Erythroblast (primary cell): Measurements from ENCODE around the gene RALGPS2.
"Not testable (repeated sequence)": the region's sequence is repeated elsewhere in the genome, so short reads cannot be mapped to it uniquely, and the experiment has no call there.

Experiments used
- DNase-seq, 2 experiments: peaks; one replicate each; lab custom pipeline; 2025; lab: John Stamatoyannopoulos, UW
- GATA1 ChIP-seq: IDR thresholded peaks from 2 replicates; pipeline ENCODE4 v1.6.1; 2011; ENCODE audit warnings: low read depth, mild to moderate bottlenecking, control low read depth, low read length, moderate library complexity
- POLR2A ChIP-seq: IDR thresholded peaks from 2 replicates; pipeline ENCODE4 v1.6.1; 2011; ENCODE audit warnings: mild to moderate bottlenecking, low read length

RALGPS2 gene

DNA sequence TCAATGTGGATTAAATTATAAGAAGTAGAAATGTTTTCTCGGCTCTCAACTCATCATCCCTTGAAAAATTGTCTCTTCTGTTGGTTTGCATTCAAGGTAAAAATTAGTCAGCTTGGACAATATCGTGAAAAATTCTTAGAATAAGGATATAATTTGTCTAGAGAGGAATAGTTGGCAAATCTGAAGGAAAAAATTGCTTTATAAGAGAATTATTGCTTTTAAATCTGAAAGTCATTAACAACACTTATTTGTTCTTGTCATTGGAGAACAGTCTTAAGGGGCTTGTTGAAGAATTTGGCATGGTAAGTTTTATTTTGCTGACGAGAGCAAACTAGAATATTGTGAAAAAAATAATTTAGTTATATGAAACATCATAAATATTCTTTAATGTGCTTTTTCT lies 119.4 kb downstream of the RALGPS2 start:
- no peak for TF ChIP-seq POLR2A
- TF ChIP-seq GATA1 = no peak
- DNase-seq = no peak

DNA sequence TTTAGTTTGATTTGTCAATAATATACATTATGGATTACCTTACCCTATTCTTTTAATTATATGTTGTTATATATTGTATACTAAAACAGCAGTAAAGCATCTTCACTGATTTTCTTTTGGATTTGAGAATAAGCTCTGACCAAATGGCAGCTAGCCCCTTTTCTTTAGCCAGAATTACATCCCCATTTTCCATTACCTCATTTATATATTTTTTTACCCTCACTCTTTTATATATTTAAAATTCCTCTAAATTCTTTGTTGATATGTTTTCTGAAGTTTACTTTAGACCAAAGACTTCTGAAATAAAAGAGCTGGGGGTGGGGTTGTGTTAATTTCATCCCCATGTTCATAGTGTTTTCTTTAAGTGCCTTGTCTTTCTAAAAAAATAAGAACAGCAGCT lies 121.3 kb downstream of the RALGPS2 start:
- DNase-seq = no peak
- no peak for TF ChIP-seq POLR2A
- no peak for TF ChIP-seq GATA1

DNA sequence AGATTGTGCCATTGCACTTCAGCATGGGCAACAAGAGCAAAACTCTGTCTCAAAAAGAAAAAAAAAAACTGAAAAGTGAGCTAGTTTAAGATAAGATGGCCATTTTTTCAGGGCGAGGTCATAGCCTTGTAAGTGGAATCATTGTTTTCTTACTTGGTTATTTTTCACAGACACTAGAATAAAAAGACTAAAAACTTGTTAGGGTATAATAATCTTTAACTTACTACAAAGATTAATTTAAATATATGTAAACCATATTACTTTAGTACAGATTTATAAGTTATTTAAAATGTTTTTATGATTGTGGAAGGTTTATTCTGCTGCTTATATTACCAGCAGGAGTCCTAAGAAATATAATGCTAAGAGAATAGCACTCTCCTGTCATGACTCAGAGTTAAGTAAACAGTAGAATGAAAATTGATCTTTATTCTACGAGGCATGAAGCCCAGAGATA lies 122.4 kb downstream of the RALGPS2 start:
- no peak for DNase-seq
- TF ChIP-seq POLR2A (no peak), GATA1 (no peak)

DNA sequence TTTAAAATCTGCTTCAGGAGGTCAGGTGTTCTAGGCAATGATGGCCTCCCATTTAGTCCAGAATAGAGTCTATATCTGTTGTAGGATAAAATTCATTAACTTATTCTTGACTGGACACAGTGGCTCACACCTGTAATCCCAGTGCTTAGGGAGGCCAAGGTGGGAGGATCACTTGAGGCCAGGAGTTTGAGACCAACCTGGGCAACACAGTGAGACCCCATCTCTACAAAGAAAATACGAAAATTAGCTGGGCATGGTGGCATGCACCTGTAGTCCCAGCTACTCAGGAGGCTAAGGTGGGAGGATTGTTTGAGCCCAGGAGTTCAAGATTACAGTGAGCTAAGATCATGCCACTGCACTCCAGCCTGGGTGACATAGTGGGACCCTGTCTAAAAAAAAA lies 122.9 kb downstream of the RALGPS2 start:
- not testable (repeated sequence) for DNase-seq

DNA sequence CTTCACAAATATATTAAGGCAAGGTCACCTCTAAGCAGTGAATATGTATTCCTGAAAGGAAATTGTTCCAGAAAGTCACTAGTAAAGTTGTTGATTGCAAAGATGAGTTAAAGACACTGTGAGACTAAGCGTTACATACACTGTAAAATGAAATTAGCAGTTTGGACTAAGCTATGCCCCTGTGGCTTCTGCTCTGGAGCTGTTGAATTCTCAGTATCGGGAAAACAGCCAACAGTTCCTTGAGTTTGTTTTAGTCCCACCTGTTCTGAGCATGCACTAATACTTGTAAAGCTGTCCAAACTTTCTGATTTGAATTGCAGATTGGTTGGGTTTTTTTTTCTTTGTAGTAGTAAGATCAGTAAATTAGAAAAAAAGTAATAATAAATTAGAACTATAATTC lies 124.9 kb downstream of the RALGPS2 start:
- no peak for DNase-seq
- TF ChIP-seq GATA1 = no peak
- TF ChIP-seq POLR2A = no peak

DNA sequence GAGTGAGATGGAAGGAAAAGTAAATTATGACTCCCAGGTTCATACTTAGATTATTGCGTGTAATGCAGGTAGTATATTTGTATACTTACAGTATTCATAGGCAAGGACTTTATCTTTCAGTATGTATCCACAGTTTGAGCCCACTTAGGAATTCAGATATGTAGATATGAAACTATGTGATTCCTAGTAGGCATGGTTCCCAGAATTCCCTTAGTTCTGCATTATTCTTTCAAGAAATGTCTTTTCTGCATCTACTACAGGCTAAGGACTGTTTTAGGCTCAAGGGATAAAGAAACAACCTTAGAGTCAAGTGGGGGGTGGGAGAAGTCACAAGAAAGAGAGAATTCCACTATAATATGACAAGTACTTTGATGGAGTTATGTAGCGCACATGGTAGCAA lies 132.1 kb downstream of the RALGPS2 start:
- no peak for DNase-seq
- TF ChIP-seq GATA1 (no peak), POLR2A (no peak)

DNA sequence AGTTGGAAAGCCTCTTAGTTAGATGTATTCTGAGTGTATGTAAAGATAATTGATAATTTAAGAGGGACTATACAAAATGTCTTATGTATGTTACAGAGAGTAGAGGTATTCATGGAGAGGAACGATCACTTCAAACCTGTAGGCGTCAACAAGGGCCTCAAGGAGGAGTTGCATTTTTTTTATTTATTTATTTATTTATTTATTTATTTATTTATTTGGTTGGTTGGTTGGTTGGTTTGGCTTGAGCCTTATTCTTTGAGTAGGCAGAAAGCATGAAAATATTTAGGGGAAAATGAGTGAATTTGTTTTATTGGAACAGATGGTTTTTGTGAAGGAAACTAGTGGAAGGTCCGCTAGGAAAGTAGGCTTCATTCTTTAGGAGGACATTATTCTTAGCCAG lies 137.4 kb downstream of the RALGPS2 start:
- TF ChIP-seq POLR2A = no peak
- no peak for TF ChIP-seq GATA1
- DNase-seq = no peak

DNA sequence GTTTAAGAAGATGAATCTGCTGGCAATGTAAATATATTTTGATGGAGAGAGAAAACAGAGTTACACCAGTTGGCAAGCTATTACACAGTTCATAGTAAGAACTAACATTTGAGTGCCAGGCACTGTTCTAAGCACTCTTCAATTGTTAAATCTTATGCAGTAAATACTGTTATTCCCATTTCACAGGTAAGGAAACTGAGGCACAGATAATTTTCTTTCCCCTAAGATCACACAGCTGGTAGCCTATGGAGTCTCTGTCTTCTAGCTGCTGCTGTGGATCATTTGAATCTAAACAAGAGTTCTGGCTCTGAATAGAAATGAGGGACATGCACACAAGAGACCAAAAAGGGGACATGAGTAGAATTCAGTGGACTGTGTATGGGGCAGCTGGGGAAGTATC lies 137.8 kb downstream of the RALGPS2 start:
- TF ChIP-seq POLR2A (no peak), GATA1 (no peak)
- DNase-seq = no peak

DNA sequence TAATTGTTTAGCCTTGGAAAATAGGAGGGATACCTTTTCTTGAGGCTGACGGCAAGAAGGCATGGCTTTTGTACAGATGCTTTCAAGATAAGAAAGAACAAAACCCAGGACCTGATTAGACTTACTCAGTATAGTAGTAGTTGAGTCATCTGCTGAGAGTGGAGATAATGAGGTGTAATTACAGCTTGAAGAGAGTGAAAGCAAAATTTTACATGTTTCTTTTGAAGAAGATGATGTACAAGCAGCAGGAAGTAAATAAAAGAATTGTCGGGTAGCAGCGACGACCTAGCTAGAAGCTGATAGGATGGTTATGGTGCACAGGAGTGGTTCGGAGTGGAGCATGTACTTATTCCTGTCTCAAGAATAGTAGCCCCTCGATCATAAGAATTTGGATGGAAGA lies 139.3 kb downstream of the RALGPS2 start:
- TF ChIP-seq GATA1 (no peak), POLR2A (no peak)
- no peak for DNase-seq

DNA sequence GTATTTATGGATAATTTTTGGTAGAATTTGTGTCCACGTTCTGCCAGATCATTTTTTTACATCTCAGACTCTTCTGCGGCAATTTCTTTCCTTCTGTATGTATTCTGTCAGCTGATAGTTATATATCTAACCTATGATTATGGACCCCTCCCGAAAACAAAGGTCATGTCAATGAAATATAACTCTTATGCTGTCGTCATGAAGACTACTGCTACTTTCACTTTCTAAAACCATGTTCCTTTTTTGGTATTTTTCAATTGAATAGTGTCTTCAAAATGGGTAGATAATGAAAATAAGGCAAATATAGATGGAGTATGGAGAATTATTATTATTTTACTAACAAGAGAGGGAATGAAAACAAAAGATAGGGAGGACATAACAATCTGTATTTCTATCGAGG lies 142.6 kb downstream of the RALGPS2 start:
- no peak for TF ChIP-seq POLR2A
- no peak for TF ChIP-seq GATA1
- no peak for DNase-seq

DNA sequence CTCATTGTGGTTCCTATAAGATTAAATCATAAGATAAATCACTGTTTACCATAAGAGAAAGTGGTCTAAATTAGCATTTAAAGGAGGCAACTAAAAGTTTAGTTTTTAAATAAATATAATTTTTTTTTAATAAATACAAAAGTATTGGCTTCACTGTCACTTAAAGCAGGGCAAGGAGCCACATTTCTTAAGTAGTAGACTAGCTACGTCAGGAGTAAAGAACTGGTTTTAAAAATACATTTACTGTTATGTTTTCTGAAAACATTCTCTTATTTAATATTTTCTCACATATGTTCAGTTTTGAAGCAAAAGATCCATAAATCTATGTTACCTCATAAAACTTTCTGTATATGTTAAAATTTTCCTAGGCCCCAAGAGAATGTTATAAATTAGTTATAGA lies 143.7 kb downstream of the RALGPS2 start:
- TF ChIP-seq POLR2A (no peak), GATA1 (no peak)
- no peak for DNase-seq

DNA sequence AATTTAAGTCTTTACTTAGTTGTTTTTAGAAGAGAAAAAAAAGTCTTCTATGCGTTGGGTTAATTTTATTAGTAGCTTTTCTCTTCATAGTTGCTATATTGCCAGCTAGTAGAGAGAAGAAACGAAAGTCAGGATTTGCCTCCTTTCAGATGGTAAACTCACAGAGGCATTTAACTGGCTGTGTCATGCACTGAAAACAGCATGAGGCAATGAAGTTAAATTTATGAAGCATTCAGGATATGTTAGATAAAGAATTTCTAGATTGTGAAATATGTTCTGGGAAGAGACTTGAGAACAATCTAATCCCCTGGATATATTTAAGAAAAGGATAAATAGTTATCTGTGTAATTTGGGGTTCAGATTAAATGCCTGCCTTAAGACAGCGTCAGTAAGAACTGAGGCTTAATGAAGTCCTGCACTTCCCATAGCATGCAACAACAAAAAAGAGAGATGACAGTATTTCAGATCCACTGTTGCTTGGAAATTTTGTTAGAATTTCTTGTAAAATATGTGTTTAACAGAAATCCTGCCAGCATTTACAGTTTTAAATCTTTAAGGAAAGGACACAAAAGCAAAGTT lies 144.2 kb downstream of the RALGPS2 start:
- TF ChIP-seq GATA1 (no peak), POLR2A (no peak)
- no peak for DNase-seq

DNA sequence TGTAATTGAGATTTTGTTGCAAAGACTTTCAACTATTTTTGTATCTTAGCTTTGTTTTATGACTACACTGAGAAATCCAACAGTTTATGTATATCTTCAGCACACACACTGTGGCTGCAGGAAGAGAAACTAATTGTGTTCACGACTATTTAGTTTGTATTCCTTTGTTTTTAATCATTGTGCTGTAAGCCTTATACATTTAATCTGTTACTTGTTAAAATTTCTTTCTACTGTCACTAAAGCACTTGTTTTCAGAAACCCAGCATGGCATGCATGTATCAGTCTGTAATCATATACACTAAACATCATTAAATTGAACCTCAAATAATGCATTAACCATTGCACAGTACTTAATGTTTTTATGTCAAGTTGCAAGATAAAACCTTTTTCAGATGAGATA lies 145.2 kb downstream of the RALGPS2 start:
- no peak for TF ChIP-seq POLR2A
- no peak for TF ChIP-seq GATA1
- DNase-seq = no peak

DNA sequence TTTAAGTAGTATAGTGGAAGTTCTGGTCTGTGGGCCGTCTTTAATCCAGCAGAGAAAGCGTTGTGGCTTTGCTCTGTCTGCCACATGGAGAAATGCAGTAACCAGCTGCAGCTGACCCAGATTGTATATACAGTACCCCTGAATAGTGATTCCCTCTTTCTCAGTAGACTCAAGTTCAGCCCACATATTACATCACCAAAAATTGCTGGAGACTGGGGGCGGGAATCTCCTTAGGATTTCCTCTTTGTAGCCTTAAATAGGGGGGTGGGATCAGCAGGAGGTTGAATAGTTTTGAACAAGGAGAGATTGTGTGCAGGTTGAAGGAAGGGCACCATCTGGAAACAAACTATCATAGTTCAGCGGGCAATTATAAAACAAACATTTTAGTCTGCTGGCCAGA lies 145.9 kb downstream of the RALGPS2 start, which contains the start of gene ANGPTL1:
Gene ANGPTL1 (minus strand): TSS at position 134 of the 400 bp plus-strand sequence. CDS start 5,301 bp downstream, outside the sequence.
- no peak for DNase-seq
- no peak for TF ChIP-seq GATA1
- no peak for TF ChIP-seq POLR2A

DNA sequence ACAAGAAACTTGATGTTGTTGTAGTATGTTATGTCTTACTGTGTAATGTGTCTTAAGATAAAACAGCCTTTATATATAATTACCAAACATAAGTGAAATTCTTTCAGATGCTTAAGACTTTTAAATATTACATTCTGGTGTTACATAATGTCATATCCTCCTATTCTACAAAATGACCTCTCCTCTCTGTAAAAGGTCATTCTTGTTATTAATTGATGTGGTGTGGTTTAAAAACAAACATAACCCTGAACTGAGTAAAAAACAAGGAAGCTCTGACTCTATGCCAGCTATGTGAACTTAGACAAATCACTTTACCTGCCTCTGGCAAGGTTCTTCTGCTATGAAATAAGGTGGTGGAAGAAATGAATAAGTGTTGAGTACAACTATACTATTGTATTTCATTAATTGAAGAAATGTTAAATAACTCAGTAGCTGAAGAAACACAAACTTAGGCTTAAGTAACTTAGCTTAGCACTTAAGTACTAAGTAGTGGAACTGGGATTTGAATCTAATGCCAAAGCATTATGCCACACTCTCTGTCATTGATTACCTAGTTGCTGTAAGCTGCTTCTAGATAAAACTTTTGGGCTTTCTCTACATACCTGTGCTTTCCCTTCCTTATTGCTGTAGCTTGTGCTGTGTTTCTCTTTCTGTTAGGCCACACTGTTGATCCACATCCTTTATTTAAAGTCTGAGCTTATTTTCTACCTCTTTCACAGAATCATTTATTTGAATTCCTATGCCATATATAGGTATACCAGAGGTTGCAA lies 146.7 kb downstream of the RALGPS2 start:
- DNase-seq = no peak
- TF ChIP-seq GATA1 (no peak), POLR2A (no peak)

DNA sequence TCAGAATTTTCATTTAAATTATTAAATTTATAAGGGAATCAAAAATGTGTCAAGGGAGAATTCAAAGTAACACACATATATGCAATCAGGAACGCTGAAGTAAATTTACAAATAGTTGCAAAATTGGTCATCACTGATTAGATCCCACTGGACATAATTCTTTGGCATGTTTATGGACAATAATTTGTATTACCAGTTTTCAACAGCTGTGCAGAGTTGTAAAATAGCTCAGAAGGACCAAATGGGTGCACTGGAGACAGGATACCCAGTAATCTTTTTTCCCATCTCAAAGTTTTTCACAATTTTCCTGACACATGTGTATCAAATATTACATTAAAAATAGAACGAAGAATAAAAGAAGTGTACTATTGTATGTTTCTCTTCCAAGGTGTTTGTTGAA lies 149.9 kb downstream of the RALGPS2 start:
- no peak for DNase-seq
- TF ChIP-seq POLR2A = no peak
- TF ChIP-seq GATA1 = no peak
